Activated CD4-positive, alpha-beta T cell treated with anti-CD3 and anti-CD28 coated beads, Interleukin-2, amount 50 U/mL, for 16 hours (primary cell): ENCODE data around the gene CDK6.

ENCODE experiments used
- DNase-seq: peaks from one replicate; pipeline ENCODE4 v3.0.0-alpha.2; 2020

CDK6 gene

DNA sequence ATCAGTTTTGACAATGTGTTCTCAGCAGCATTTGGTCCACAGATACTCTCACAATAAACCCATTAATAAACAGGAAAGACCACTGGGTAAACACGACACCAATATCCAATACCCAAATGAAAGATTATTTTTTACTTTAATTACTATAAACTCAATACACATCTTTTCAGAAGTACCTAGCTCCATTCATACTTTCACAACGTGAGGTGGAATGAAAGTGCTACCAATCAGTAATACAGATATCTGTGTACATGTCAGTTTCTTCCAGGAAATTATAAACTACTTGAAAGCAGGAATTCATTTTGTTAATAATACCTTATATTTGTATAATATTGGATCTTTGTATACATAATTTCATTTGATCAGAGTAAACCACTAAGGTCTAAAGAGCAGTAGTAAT is 11.9 kb downstream of the CDK6 start:
- DNase-seq, result no peak

DNA sequence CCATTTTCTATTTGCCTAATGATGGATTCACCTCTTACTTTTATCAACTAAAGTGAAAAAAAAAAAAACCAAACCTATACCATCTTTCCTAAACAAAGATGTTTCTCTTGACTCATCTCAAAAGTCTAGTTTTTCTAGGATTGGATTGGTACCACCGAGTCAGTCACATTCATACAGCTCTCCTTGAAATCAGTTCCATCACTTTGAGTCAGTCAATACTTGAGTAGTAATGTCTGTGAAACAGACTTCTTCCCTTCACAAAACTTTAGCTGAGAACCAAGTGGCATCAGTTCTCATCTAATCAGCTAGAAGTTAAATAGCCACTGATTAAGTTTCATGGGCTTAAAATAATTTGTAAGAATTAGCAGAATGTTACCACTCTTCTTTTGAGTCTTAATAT is 13.3 kb downstream of the CDK6 start:
- no peak for DNase-seq

DNA sequence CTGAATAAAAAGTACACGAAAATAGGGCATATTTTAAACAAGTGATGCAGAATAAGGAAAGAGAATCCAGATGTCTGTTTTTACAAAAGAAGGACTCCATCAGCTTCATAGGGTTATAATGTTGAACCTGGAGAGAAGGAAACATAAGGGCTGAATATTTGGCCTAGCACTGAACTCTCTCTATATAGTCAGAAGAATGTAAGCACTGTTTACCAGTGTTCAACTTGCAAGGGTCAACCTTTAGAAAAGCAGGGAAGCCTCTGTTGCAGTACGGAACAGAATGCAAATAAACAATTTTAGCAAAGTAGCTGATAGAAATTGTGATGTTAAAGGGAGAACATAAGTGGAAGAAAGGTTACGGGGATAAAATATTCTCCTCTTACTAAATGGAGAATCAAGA is 16.2 kb downstream of the CDK6 start:
- no peak for DNase-seq

DNA sequence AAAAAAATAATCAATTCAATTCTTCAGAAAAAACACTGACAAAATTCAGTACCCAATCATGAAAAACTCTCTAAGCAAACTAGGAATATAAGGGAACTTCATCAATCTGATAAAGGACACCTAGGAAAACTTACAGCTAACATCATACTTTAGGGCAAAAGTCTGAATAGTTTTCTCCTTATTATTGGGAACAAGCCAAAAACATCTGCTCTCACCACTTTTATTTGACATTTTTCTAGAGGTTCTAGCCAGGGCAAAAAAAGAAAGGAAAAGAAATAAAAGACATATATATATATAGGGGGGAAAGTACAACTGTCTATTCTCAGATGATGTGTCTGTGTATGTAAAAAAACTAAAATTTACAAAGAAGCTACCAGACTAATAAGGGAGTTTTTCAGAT is 19.0 kb downstream of the CDK6 start:
- DNase-seq, result no peak

DNA sequence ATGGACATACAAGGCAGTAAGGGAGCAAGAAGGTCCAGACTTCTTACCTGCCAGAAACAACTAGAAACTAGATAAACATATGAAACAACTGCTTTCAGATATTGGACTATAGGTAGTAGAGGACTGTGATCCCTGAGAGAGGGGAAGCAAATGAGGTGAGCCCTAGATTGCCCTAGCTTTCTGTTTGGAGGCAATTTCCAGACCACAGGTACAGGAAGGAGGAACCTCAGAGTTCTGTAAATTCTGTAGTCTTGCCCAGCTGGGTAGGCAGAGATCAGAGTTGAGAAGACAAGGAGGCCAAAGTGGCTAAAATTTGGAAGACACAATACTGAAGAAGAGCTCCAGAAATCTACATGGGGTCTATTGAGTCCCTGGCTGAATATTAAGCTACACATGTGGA is 21.0 kb downstream of the CDK6 start:
- DNase-seq, result peak; percentile 55

DNA sequence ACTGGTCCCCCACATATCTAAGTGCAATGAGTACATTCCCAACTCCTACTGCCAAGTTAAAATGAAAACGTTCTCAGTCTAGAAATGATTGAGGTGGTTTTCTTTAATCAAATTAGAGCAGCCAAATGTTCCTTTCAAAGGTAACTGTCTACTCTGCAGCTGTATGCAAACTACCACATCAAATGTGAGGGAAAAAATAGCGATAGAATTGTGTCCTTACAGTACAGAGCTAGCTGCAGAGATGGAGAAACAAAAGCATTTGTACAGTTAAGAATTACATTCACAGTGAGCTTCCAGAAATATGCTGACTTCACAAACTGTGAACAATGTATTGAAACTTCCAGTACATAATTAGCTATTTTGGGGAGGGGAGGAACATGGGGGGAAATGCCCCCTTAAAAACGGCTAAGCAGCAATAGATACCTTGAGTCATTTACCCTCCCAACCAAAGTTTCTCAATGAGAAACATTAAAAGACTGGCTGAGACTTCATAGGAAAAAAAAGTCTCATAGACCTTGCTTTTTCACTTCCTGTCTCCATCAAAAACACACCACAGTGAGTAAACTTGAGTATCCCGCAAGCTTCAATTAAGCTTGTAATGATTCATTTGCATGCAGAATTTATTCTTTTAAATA is 22.9 kb downstream of the CDK6 start:
- peak; percentile 90 for DNase-seq

DNA sequence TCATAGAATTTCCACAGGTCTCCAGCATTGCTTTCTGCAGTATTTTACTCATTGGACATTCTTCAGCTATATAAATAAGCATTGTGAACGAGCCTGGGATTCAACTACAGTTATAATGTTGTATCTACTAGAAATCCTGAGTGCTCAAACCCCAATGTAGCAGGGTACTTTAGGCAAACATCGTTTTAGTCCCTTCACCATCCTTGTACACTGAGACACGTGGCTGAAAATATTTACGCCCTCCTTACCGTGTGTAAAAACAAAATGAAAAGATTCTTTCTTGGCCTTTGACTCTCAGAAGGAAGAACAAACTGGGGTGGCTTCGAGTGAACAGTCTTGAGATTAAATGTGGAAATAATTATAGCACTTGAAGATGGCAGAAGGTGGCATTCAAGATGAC is 25.2 kb downstream of the CDK6 start:
- DNase-seq, result no peak

DNA sequence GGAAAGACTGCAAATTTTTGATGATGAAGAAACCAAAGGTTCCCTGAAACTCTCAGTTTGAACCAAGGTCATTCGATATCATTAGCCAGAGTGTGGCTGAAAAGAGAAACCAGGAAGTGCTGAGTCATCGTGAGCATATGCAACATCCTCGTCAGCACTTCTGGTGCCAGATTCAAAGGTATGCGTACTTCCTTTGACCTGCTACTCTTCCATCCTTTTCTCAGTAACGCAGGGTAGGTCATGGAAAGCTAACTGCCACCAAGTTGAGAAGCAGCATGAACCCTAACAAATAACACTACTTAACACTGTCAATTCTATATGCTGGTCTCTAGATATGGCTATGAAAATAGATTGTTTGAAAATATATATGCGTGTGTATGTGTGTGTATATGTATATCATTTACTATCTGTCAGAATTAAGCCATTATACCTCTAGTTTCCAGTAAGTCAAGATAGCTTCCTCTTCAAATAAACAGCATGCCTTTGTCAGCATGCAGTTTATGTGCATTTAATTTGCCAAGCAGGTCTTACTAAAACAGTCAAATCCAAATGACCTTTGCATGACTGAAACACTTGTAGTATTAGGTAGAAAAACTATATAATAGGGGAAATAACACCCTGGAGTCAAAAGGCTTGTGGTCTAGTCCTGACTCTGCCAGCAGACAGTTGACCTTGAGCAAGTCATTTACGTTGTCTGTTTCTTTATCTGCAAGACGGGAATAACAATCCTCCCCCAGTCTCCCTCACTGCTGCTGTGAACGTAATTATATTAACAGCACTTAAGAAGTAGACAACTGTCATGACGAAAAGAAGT is 26.4 kb downstream of the CDK6 start:
- DNase-seq, result peak; percentile 94

DNA sequence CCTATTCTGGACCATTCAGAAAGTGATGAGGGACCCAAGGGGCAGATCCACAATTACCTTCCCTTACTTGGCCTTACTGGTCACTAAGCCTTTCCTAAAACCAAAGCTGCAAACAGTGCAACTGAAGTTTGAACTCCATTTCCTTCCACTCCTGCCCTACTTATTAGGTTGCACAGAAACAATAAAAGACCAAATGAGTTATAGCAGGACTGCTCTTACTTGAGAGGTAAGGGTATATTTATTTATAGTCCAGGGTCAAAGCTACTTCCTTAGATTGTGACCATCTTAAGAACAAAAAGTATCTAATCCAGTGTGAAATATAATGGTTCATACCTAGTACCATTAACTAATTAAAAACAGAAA is 27.0 kb downstream of the CDK6 start:
- DNase-seq, result no peak

DNA sequence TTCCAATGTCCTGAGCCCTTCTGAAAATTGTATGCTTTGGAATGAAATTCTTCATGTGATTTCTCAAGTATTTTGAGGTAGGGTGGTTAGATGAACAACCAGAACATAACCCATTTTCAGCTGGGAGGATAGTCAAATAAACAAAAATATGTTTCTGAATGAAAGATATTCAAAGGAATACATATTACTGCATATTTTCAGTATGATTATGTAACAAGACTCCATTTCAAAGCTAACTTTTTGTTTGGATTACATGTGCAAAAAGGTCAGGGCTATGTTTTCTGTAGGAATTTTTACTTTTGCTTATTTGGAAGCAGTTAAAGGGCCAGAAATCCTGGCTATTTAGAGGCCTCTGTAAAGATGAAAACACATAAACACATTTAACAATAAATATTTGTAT is 27.7 kb downstream of the CDK6 start:
- DNase-seq, result no peak

DNA sequence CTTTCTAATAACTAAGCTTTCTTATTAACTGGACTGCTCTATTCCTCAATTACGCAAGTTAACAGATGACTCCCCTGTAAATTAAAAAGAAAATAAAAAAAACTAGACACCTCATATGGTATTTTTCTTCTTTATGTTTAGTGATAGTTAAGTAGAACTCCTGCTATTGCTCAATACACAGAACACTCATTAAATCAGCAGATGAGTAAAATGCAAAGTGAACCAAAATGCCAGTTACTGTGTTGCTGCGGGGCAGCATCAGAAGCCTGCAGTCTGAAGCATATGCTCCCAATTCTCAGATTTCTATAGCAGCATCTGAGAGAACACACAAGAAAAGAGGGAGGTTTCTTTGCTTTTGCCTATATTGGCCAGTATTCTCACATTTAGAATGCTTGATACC is 28.4 kb downstream of the CDK6 start:
- DNase-seq, result peak; percentile 79

DNA sequence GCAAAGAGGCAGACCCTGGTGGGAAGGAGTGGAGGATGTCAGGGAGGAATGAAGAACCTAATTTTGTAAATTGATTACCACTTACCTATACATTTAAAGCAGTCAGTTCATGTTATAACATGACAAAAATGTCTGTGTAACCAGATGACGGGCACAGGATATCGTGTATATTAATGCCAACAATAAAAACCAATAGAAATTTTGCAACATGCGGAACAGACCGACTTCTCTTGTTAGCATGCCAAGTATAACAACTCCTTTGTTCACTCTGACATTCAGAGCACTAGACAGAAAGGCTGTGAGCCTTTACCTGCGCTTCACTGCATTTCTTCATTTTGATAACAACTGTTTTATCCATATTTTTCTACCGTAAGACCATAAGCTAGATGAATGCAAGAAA is 29.9 kb downstream of the CDK6 start:
- no peak for DNase-seq

DNA sequence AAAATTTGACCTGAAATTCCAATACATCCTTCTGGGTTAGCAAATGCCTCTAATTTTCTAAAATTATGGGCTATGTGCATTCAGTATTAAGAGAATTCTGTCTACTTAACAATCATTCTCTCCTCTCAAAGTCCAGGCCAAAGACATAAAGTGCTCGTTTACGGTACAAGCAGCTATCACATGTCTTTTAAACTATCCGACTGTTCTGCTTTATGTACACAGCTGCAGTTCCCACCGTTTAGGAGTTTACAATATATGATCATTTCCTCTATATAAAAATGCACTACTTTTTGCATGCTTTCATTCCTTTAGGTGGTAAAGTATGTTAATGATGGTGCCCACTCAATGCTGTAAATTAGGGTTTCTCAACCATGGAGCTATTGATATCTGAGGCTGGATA is 34.0 kb downstream of the CDK6 start:
- DNase-seq, result no peak

DNA sequence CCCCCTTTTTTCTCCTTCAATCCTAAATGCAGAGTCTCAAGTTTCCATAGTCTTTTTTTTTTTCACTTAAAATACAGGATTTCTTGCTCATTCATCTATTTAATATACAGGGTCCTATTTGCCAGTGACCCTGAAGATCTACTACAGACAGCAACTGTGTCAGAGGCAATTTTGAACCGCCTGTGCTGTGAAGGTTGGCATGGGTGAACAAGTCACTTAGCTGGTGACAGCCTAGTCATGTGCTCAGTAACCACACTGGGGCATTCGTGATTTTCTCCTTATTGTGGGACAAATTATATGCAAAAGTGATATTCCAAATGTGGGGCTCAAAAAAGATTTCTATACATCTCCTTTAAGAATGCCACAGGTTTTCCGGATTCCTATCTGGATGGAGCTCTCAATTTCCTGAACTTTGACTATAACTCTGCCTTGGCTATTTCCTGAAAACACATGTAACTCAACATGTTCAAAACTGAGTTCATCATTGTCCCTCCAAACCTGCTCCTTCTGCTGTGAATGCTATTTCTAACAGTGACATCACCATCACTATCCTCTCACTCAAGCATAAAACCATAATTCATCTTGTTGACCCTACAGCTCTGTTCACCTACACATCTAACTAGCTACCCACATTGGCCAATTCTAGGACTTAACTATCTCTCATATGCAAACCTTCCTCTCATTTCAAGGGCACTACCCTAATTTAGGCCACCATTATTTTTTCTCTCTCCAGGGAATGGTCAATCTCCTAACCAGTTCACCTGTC is 36.7 kb downstream of the CDK6 start:
- no peak for DNase-seq

DNA sequence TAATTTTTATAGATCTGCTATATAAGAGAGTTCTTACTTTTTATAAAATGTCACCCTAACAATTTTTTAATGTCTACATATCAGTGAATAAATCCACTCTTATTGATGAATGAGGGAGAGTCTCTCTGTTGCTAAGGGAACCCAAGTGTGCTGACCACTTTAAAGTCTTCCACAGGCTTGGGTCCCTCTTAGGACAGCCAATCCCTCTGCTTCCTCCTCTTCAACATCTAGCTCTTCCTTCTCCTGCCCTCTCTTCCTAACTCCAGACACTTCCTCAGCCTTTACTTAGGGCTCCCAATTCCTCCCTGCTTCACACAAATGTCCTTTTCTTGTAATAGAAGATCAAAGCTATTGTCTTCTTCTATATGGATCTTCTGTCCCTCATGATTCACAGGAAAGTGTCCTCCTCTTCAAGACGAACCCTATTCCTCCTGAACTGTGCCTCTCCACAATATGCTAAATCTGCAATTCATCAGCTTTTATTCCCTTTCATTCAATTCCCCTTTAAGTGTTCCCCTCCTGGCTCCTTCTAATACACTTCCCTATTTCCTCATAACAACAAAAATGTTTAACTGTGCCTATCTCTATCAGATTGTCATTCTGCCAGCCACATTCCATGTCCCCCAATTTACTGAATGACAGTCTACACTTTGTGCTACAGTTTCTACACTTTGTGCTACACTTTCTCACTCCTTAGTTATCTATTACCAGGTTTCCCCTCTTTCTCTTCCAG is 37.7 kb downstream of the CDK6 start:
- DNase-seq, result no peak

DNA sequence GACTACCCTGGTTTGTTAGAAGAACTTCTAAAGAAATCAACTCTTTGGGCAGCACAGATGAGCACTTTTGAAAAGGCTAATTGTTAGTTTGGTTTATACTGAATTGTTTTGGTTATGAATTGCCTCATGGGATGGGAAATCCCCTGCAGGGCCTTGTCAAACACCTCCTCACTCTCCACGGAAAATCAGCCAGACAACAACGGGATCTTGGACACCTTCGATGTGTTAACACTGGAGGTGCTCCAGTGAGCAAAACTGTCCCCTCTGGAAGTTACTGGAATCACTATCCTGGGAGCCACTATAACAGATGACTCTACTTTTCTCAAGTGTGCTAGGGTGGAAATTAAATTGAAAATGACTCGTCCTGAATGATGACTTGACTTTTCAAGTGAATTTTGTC is 38.7 kb downstream of the CDK6 start:
- DNase-seq, result peak; percentile 60

DNA sequence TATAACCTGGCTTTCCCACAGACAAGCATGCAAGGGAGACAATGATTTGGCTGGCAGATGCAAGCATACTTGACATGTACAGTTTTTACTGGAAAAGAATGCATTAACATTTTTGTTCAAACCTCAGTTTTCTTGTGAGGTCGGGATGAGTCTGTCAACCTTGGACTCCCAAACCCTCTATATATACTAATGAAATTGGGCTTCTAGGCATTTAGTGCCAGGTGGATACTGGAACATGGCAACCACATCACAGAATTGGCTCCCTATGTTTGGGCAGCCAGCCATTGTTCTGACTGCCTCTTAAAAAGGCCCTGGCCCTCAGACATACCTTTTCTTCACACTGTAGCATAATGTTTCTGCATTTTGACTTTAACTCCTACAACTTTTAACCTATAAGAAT is 39.1 kb downstream of the CDK6 start:
- DNase-seq, result no peak

DNA sequence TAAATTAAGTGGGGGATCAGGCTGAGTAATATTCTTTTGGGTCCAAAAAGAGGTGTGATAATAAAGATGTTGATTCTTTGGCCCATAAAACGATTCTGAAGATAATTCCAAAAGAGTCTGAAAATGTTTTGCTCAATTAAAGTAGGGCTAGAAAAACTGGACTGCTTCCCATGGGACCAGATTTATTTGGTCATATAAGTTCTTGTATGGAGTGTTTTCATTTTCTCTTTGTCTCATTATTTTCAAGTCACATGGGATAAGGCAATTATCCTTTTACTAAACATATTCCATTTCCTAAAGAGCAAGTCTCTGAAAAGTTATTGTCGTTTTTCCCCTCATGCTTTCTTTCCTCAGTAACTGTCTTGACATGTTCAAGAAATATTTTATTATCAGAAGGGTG is 41.5 kb downstream of the CDK6 start:
- DNase-seq, result no peak

DNA sequence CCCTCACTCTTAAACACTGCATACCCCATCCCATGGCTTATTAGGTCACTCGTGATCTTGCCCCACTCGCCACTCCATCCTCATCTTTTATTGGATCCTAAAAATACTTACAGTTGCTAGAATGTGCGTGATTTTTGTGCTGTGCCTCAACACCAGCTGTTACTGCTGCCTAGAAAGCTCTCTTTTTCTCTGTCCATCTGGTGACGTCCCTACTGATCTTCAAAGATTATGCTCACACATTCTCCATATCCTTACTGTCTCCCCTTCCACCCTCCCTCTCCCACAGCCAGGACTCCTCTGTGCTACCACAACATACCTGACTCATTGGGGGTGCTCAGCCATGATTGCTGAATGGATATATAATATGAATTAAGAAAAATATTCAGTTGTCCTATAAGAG is 42.0 kb downstream of the CDK6 start:
- no peak for DNase-seq

DNA sequence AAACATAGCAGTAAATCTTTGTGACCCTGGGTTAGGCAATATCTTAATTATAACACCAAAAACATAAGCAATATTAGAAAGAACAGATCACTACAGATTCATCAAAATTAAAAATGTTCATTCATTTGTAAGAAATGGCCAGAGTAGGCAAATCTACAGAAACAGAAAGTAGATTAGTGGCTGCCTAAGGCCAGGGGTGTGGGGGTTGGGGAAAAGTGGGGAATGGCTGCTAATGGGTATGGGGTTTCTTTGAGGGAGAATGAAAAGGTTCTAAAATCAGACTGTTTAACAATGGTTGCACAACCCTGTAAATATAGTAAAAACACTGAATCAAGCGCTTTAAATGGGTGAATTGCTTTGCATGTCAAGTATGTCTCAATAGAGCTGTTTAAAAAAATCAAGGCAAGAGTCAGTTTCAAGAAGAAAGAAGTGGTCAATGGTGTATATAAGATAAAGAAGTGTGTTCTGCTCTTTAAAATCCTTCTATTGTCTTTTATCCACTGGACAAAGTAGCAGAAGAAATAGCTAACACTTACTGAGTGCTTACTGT is 42.6 kb downstream of the CDK6 start:
- no peak for DNase-seq

DNA sequence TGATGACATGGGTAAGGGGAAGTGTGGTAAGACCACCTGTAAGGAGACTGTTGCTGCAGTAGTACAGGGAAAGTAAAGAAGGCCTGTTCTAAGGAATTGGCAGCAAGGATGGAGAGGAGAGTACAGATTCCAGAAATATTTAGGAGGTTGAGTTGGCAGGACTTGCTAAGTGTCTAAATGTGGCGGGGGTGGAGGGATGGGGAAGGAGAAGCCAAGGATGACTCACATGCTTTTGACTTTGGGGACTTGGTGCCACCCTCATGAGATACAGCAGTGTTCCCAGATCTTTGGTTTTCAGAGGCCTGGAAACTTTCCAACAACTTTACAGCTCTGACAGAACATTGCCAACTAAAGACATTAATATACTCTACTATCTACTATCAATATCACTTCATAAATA is 45.4 kb downstream of the CDK6 start:
- no peak for DNase-seq

DNA sequence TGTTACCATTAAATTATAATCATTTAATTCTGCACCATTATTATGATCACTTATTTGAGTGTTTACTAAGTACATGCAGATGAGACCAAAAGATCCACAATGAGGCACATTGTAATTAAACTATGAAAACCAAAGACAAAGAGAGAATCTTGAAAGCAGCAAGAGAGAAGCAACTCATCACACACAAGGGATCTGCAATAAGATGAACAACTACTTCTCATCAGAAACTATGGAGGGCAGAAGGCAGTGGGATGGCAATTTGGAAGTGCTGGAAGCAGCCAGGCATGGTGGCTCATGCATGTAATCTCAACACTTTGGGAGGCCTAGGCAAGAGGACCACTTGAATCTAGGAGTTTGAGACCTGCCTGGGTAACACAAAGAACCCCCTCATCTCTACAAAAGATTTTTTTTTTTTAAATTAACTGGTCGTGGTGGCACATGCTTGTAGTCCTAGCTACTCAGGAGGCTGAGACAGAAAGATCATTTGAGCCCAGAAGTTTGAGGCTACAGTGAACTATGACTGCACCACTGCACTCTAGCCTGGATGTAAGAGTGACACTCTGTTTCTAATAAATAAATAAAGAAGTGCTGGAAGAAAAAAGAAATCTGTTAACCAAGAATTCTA is 47.7 kb downstream of the CDK6 start:
- DNase-seq, result no peak

DNA sequence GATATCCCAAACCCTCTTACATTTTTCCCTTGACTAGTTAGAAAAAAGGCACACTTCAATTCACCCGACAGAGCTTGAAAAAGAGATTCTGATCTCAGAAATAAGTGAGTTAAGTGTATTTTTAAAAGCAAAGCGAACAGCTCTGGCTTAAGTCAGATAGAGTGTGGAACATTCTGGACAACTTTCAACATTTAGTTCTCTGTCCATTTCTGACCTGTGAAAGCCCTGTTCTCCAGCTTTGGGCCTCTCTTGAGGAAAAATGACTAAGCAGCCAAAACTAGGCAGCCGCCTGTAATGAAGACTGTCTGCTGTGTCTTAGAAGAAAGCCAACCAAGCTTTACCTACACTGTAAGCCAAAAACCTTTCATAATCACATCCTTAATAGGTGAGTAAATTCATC is 50.5 kb downstream of the CDK6 start:
- DNase-seq, result no peak
